ENCODE measurements around the gene GNAS-AS1. TPM values are rescaled to one million over a fixed set of nuclear protein-coding genes. Genes with fewer than 3 reads are reported as not detected.

The GNAS-AS1 gene
- total and polyA plus RNA-seq, 2 of the 8 experiments (the other 6 are each of a cell fraction or from before 2014, with no cell fraction given), result 4.7 to 13.7 TPM

GRCh38 chr20:58853466-58853865 lies 2.8 kb upstream of the GNAS-AS1 start:
- Histone ChIP-seq H3K9me3 (ENCODE audit: insufficient read depth in 2 of 2, low read depth in 1 of 2, low read length in 1 of 2) (no peaks in the 10 kb centered on the region; a peak in 1 of 4 replicates), H3K9ac (replicated peaks in 1 of 4; ENCODE audit: extremely low read depth in 1 of 4, low read depth in 3 of 4, low read length in 3 of 4) (no peak overlapping the region), H3K56ac (replicated peaks; ENCODE audit: insufficient read length, low read depth, low read length) (no peak overlapping the region), H2BK15ac (ENCODE audit: low read length) (no peak overlapping the region), H3K79me2 (ENCODE audit: control insufficient read depth in 1 of 2, insufficient read depth in 2 of 2, low read length in 2 of 2) (peaks cover 18 to 38% of the 10 kb centered on the region in 2 experiments), H2AFZ (ENCODE audit: low read length) (no peak overlapping the region), H3K79me1 (ENCODE audit: low read depth, low read length) (0 out of 2 replicates have a peak, but pooled peaks cover 2% of the 10 kb centered on the region), H3K4me3 (ENCODE audit: extremely low read depth in 1 of 4, insufficient read depth in 2 of 4, low read depth in 3 of 4, low read length in 4 of 4) (peak overlapping the region in 1 of 4 experiments; percentile 57; a peak in 2 of 8 replicates), H3K4me1 (replicated peaks in 1 of 4; ENCODE audit: control insufficient read depth in 3 of 4, insufficient read depth in 4 of 4, low read length in 3 of 4) (peaks cover 0 to 29% (median 16%) of the 10 kb centered on the region in 4 experiments; a peak in 6 of 7 replicates), H3K27me3 (replicated peaks in 1 of 4; ENCODE audit: control insufficient read depth in 3 of 4, extremely low read depth in 1 of 4, insufficient read depth in 3 of 4, low read length in 3 of 4) (peaks cover 24 to 63% (median 52%) of the 10 kb centered on the region in 4 experiments), H2BK12ac (ENCODE audit: low read depth, low read length) (no peak overlapping the region), H2BK120ac (replicated peaks; ENCODE audit: low read depth, low read length) (no peak overlapping the region), H3K23me2 (ENCODE audit: low read depth, low read length) (peaks cover 21% of the 10 kb centered on the region), H3K27ac (ENCODE audit: low read depth, low read length) (no peak overlapping the region), H3K36me3 (ENCODE audit: control insufficient read depth in 2 of 4, insufficient read depth in 4 of 4, low read length in 3 of 4) (peaks cover 0 to 14% (median 2%) of the 10 kb centered on the region in 4 experiments; a peak in 4 of 8 replicates), H2BK20ac (ENCODE audit: low read length) (no peak overlapping the region), H4K20me1 (replicated peaks in 1 of 2; ENCODE audit: control insufficient read depth in 1 of 2, insufficient read depth in 2 of 2, low read length in 2 of 2) (peaks cover 2 to 5% of the 10 kb centered on the region in 2 experiments), H2AK5ac (ENCODE audit: low read depth, low read length) (no peak overlapping the region), H3K18ac (ENCODE audit: extremely low read depth, low read length) (no peak overlapping the region), H3K14ac (ENCODE audit: insufficient read length) (no peak overlapping the region), H4K91ac (replicated peaks; ENCODE audit: insufficient read length, low read length) (peak overlapping the region; percentile 40), H4K8ac (ENCODE audit: extremely low read depth, insufficient read depth, low read length) (peak overlapping the region; percentile 29; the same call in 1 of the 2 replicates), H3K23ac (ENCODE audit: insufficient read length) (no peak overlapping the region), H2BK5ac (ENCODE audit: low read depth, low read length) (no peak overlapping the region), H3K4ac (replicated peaks; ENCODE audit: insufficient read length, low read depth, low read length) (no peak overlapping the region), H4K5ac (ENCODE audit: insufficient read length, low read depth, low read length) (no peak overlapping the region), H3K4me2 (ENCODE audit: insufficient read depth in 1 of 2, low read depth in 2 of 2, low read length in 2 of 2) (peak overlapping the region; percentile 71 to 77; a peak in 3 of 4 replicates)
- 77% methylated on average over 5 of the region's 6 CpGs; no CpG with 5 or more reads in 1 of the 2 experiments for WGBS, 2 experiments (ENCODE audit: extremely low coverage in 1 of 2, insufficient coverage in 1 of 2, insufficient read length in 1 of 2, insufficient replicate concordance in 2 of 2, low coverage in 1 of 2, low lambda C conversion rate in 2 of 2, missing lambda C conversion rate in 1 of 2)
- no peak for TF ChIP-seq RNF2 (IDR thresholded peaks at IDR 0.05; ENCODE audit: borderline replicate concordance, low read depth, low read length, missing control alignments, poor library complexity, severe bottlenecking)
- TF ChIP-seq CBX8 (IDR thresholded peaks at IDR 0.05; ENCODE audit: borderline replicate concordance, low read depth, low read length), result no peak
- DNase-seq (ENCODE audit: low read depth in 1 of 2, low spot score in 2 of 2), result no peak
- ChIA-PET CTCF (ENCODE audit: partially characterized antibody) (interaction anchor here (0.7 to 5.0 kb wide), 11 partner anchors 9 to 603 kb away, joined by 3 to 57 read pairs (median 4); no protein-coding TSS in a partner anchor), POLR2A (ENCODE audit: partially characterized antibody) (interaction anchor here (0.6 to 13.4 kb wide), 14 partner anchors 10 to 465 kb away, joined by 3 to 163 read pairs (median 4); partner anchors contain the start of genes STX16 and VAPB)
- FAIRE-seq, result no peak
